Liver (tissue), 9 donors: ENCODE measurements around the gene ALDH16A1. TPM values are rescaled to one million over a fixed set of nuclear protein-coding genes. Genes with fewer than 3 reads are reported as not detected.

Source experiments
- DNase-seq: peaks from one replicate; pipeline ENCODE4 v3.0.0-alpha.2; 2017; ENCODE audit warnings: low spot score
- H3K27ac ChIP-seq, 2 donors: one replicate each; pipeline ENCODE4 v1.7.0; 2013; ENCODE audit warnings: inconsistent platforms in 2 of 2, low read length in 2 of 2, control low read depth in 1 of 2, low read depth in 1 of 2, mild to moderate bottlenecking in 1 of 2
- H3K27me3 ChIP-seq, 4 donors: one replicate each; pipeline versions ENCODE4 v1.6.1 to v1.7.0; 2013; ENCODE audit warnings: low read length in 3 of 4, inconsistent platforms in 1 of 4, mild to moderate bottlenecking in 1 of 4, moderate library complexity in 1 of 4; ENCODE audit not compliant: control insufficient read depth in 4 of 4, insufficient read depth in 4 of 4
- H3K36me3 ChIP-seq, 4 donors: one replicate each; pipeline versions ENCODE4 v1.6.1 to v1.7.0; 2013; ENCODE audit warnings: low read length in 3 of 4, mild to moderate bottlenecking in 3 of 4, low read depth in 1 of 4, moderate library complexity in 1 of 4; ENCODE audit not compliant: control insufficient read depth in 4 of 4, insufficient read depth in 3 of 4
- H3K4me1 ChIP-seq, 4 donors: one replicate each; pipeline versions ENCODE4 v1.6.1 to v1.7.0; 2013; ENCODE audit warnings: low read length in 3 of 4, mild to moderate bottlenecking in 3 of 4, moderate library complexity in 1 of 4; ENCODE audit not compliant: control insufficient read depth in 4 of 4, insufficient read depth in 4 of 4
- H3K4me3 ChIP-seq, 3 donors: one replicate each; pipeline versions ENCODE4 v1.6.1 to v1.7.0; 2013; ENCODE audit warnings: low read length in 3 of 3, control low read depth in 1 of 3, low read depth in 1 of 3, mild to moderate bottlenecking in 1 of 3
- H3K9ac ChIP-seq, 2 donors: one replicate each; pipeline ENCODE4 v1.7.0; 2013; ENCODE audit warnings: low read length in 2 of 2, mild to moderate bottlenecking in 2 of 2, moderate library complexity in 2 of 2, control low read depth in 1 of 2, low read depth in 1 of 2
- H3K9me3 ChIP-seq, 4 donors: one replicate each; pipeline versions ENCODE4 v1.6.1 to v1.7.0; 2013; ENCODE audit warnings: low read length in 3 of 4; ENCODE audit not compliant: control insufficient read depth in 4 of 4
- ATF3 ChIP-seq: IDR thresholded peaks from 2 replicates; pipeline ENCODE4 v1.6.1; 2016; ENCODE audit warnings: antibody characterized with exemption
- CTCF ChIP-seq: fragments of 150-350 bp; IDR thresholded peaks from 2 replicates; pipeline ENCODE4 v1.5.1; 2017; ENCODE audit warnings: improper control_type of control experiment, low read depth, low read length; ENCODE audit not compliant: missing input control
- EGR1 ChIP-seq, 2 donors: IDR thresholded peaks; 2 replicates each; pipeline ENCODE4 v1.6.1; 2016 to 2018; ENCODE audit warnings: antibody characterized with exemption in 2 of 2, low read depth in 2 of 2
- FOXA1 ChIP-seq: IDR thresholded peaks from 2 replicates; pipeline ENCODE4 v1.6.1; 2016; ENCODE audit warnings: antibody characterized with exemption
- FOXA2 ChIP-seq: IDR thresholded peaks from 2 replicates; pipeline ENCODE4 v1.6.1; 2016; ENCODE audit warnings: antibody characterized with exemption
- GABPA ChIP-seq, 2 donors: IDR thresholded peaks in 1 of 2; conservative IDR thresholded peaks in 1 of 2; 2 replicates each; pipeline ENCODE4 v1.6.1; 2016; ENCODE audit warnings: antibody characterized with exemption in 2 of 2, mild to moderate bottlenecking in 1 of 2, moderate library complexity in 1 of 2
- HNF4A ChIP-seq, 2 donors: conservative IDR thresholded peaks; 2 replicates each; pipeline ENCODE4 v1.6.1; 2016; ENCODE audit warnings: antibody characterized with exemption in 2 of 2, mild to moderate bottlenecking in 2 of 2
- HNF4G ChIP-seq: IDR thresholded peaks from 2 replicates; pipeline ENCODE4 v1.6.1; 2016; ENCODE audit warnings: antibody characterized with exemption
- JUND ChIP-seq, 2 donors: IDR thresholded peaks; 2 replicates each; pipeline ENCODE4 v1.6.1; 2016; ENCODE audit warnings: antibody characterized with exemption in 2 of 2
- MAX ChIP-seq: IDR thresholded peaks from 2 replicates; pipeline ENCODE4 v1.6.1; 2016; ENCODE audit warnings: antibody characterized with exemption
- NR2F2 ChIP-seq: IDR thresholded peaks from 2 replicates; pipeline ENCODE4 v1.6.1; 2016; ENCODE audit warnings: antibody characterized with exemption
- RAD21 ChIP-seq, 2 donors: IDR thresholded peaks; 2 replicates each; pipeline ENCODE4 v1.6.1; 2016; ENCODE audit warnings: antibody characterized with exemption in 2 of 2, mild to moderate bottlenecking in 2 of 2
- REST ChIP-seq: IDR thresholded peaks from 2 replicates; pipeline ENCODE4 v1.6.1; 2016; ENCODE audit warnings: antibody characterized with exemption, mild to moderate bottlenecking
- RXRA ChIP-seq, 2 donors: IDR thresholded peaks; 2 replicates each; pipeline ENCODE4 v1.6.1; 2017 to 2018; ENCODE audit warnings: antibody characterized with exemption in 2 of 2, mild to moderate bottlenecking in 1 of 2
- SP1 ChIP-seq: IDR thresholded peaks from 2 replicates; pipeline ENCODE4 v1.6.1; 2018; ENCODE audit warnings: antibody characterized with exemption, mild to moderate bottlenecking
- TAF1 ChIP-seq: conservative IDR thresholded peaks from 2 replicates; pipeline ENCODE4 v1.6.1; 2016; ENCODE audit warnings: antibody characterized with exemption, mild to moderate bottlenecking
- YY1 ChIP-seq: IDR thresholded peaks from 2 replicates; pipeline ENCODE4 v1.6.1; 2016; ENCODE audit warnings: antibody characterized with exemption, mild to moderate bottlenecking
- ZBTB33 ChIP-seq: IDR thresholded peaks from 2 replicates; pipeline ENCODE4 v1.6.1; 2016; ENCODE audit warnings: antibody characterized with exemption
- WGBS: extraction: QIAGEN DNeasy Blood & Tissue Kit; methylation state at CpG from one replicate; pipeline ENCODE4 v1.1.7; 2013; 5-methylcytosine and 5-hydroxymethylcytosine counted together
- polyA plus RNA-seq, 2 donors: library from polyadenylated mRNA; stranded (reverse) in 1 of 2; unstranded in 1 of 2; fragments of 200-250 nt in 1 of 2; fragments of >200 nt in 1 of 2; fragmentation: Nextera tagmentation in 1 of 2; extraction: Ambion mirVana in 1 of 2; gene quantifications; one replicate each; pipeline versions ENCODE4 v1.2.1 to v1.2.3, GENCODE V29; 2013 to 2015
- total RNA-seq, 2 donors: library from RNA; depleted of rRNA; stranded (reverse); fragments of >200 nt; gene quantifications; one replicate each; pipeline ENCODE4 v1.2.3, GENCODE V29; 2014
- donor health status: healthy.
- donor health status: healthy.
- donor health status: healthy.
- donor health status: healthy.
- donor health status: healthy.

Gene ALDH16A1
- total and polyA plus RNA-seq, 4 donors = 5.2 to 35.8 (median 21.5) TPM

- H3K36me3 ChIP-seq = no peaks in the 10 kb centered on the region
- 74% methylated on average over 15 of the region's 15 CpGs for WGBS
Measured at GRCh38 chr19:49415102-49415809, 37.8 kb upstream of the ALDH16A1 start.

More at GRCh38 chr19:49415102-49415809, 37.8 kb upstream of the ALDH16A1 start:
- Histone ChIP-seq H3K9me3 (no peaks in the 10 kb centered on the region), H3K27ac (no peak overlapping the region), H3K4me3 (no peak overlapping the region), H3K27me3 (peaks cover 0 to 3% (median 0%) of the 10 kb centered on the region in 4 donors), H3K9ac (no peak overlapping the region), H3K4me1 (no peaks in the 10 kb centered on the region)
- no peak for DNase-seq
- TF ChIP-seq JUND (IDR thresholded peaks at IDR 0.05) = no peak
- TF ChIP-seq TAF1 = no peak
- TF ChIP-seq RAD21 (IDR thresholded peaks at IDR 0.05) = no peak
- no peak for TF ChIP-seq YY1
- TF ChIP-seq EGR1 (IDR thresholded peaks at IDR 0.05; ENCODE audit: low read depth in 2 of 2) = no peak
- no peak for TF ChIP-seq GABPA (IDR thresholded peaks at IDR 0.05 in 1 of 2, conservative IDR thresholded peaks at IDR 0.05 in 1 of 2)
- no peak for TF ChIP-seq CTCF
- TF ChIP-seq REST = no peak
- TF ChIP-seq MAX = no peak
- no peak for TF ChIP-seq NR2F2
- no peak for TF ChIP-seq SP1
- no peak for TF ChIP-seq FOXA1
- TF ChIP-seq RXRA (IDR thresholded peaks at IDR 0.05) = no peak
- no peak for TF ChIP-seq ZBTB33
- no peak for TF ChIP-seq HNF4A (conservative IDR thresholded peaks at IDR 0.05)
- TF ChIP-seq HNF4G = no peak
- no peak for TF ChIP-seq FOXA2
- no peak for TF ChIP-seq ATF3
